WTC11 (cell line): ENCODE data around the gene CCDC149. TPM values are rescaled to one million over a fixed set of nuclear protein-coding genes. Genes with fewer than 3 reads are reported as not detected.

Experiments used
- ATAC-seq: fragments of 200-7000 bp; cut with Tn5 transposase; 2 replicates; pipeline ENCODE4 v1.10.0; 2021; ENCODE audit warnings: mild to moderate bottlenecking, moderate library complexity
- CTCF ChIA-PET: fragments of 300-600 bp; sonication (Branson Sonifier 250); formaldehyde crosslinking; loops from one replicate; lab custom pipeline; 2021; ENCODE audit warnings: antibody characterized with exemption; lab: Charles Lee
- POLR2A ChIA-PET: fragments of 350-600 bp; sonication (Branson Sonifier 250); formaldehyde crosslinking; loops from one replicate; lab custom pipeline; 2021; ENCODE audit warnings: antibody characterized with exemption; lab: Charles Lee
- DNase-seq: peaks from one replicate; pipeline ENCODE4 v3.0.0; 2021; ENCODE audit warnings: low spot score
- H3K27ac Mint-ChIP-seq: 2 replicates; pipeline ENCODE4 v1.8.0; 2021; ENCODE audit warnings: mixed read lengths
- H3K27me3 Mint-ChIP-seq: 2 replicates; pipeline ENCODE4 v1.8.0; 2021; ENCODE audit warnings: low read depth, mild to moderate bottlenecking, moderate library complexity, mixed read lengths
- H3K36me3 Mint-ChIP-seq: 2 replicates; pipeline ENCODE4 v1.8.0; 2021; ENCODE audit warnings: mixed read lengths
- H3K4me1 Mint-ChIP-seq: 2 replicates; pipeline ENCODE4 v1.8.0; 2022; ENCODE audit warnings: mixed read lengths
- H3K4me3 Mint-ChIP-seq: 2 replicates; pipeline ENCODE4 v1.8.0; 2021; ENCODE audit warnings: mild to moderate bottlenecking, moderate library complexity, mixed read lengths
- H3K9me3 Mint-ChIP-seq: 2 replicates; pipeline ENCODE4 v1.8.0; 2021; ENCODE audit warnings: mixed read lengths
- ATF1 ChIP-seq: sonication (generic); formaldehyde crosslinking; IDR thresholded peaks from 2 replicates; pipeline ENCODE4 v1.8.1; 2023; ENCODE audit warnings: mild to moderate bottlenecking, moderate library complexity, missing genetic modification reagents
- ATF2 ChIP-seq: sonication (generic); formaldehyde crosslinking; IDR thresholded peaks from 2 replicates; pipeline ENCODE4 v1.8.1; 2022; ENCODE audit warnings: low read depth, missing genetic modification reagents, borderline replicate concordance
- CDX4 ChIP-seq: fragments of 250-450 bp; sonication (Bioruptor Pico); IDR thresholded peaks from 2 replicates; pipeline ENCODE4 v1.9.0; 2021; ENCODE audit warnings: moderate library complexity, mild to moderate bottlenecking, inconsistent platforms, borderline replicate concordance
- CREM ChIP-seq: sonication (generic); formaldehyde crosslinking; IDR thresholded peaks from 2 replicates; pipeline ENCODE4 v1.8.1; 2022; ENCODE audit warnings: mild to moderate bottlenecking, missing genetic modification reagents, moderate library complexity
- E2F5 ChIP-seq: sonication (generic); formaldehyde crosslinking; IDR thresholded peaks from 2 replicates; pipeline ENCODE4 v1.8.1; 2022; ENCODE audit warnings: mild to moderate bottlenecking, moderate library complexity, missing genetic modification reagents
- ELF4 ChIP-seq: sonication (generic); formaldehyde crosslinking; IDR thresholded peaks from 2 replicates; pipeline ENCODE4 v1.8.1; 2022; ENCODE audit warnings: low read depth, mild to moderate bottlenecking, moderate library complexity, missing genetic modification reagents
- ETV6 ChIP-seq: sonication (generic); formaldehyde crosslinking; IDR thresholded peaks from 2 replicates; pipeline ENCODE4 v1.8.1; 2022; ENCODE audit warnings: mild to moderate bottlenecking, missing genetic modification reagents
- JUN ChIP-seq: sonication (generic); formaldehyde crosslinking; IDR thresholded peaks from 2 replicates; pipeline ENCODE4 v1.8.0; 2023; ENCODE audit warnings: mild to moderate bottlenecking, missing genetic modification reagents
- NFATC4 ChIP-seq: fragments of 250-450 bp; sonication (Bioruptor Pico); IDR thresholded peaks from 2 replicates; pipeline ENCODE4 v1.9.0; 2021; ENCODE audit warnings: mild to moderate bottlenecking
- NR1H2 ChIP-seq: sonication (generic); formaldehyde crosslinking; IDR thresholded peaks from 2 replicates; pipeline ENCODE4 v1.9.0; 2021; ENCODE audit warnings: mild to moderate bottlenecking, moderate library complexity, missing genetic modification reagents
- OVOL2 ChIP-seq: fragments of 250-450 bp; sonication (Bioruptor Pico); IDR thresholded peaks from 2 replicates; pipeline ENCODE4 v1.9.0; 2021; ENCODE audit warnings: mild to moderate bottlenecking, borderline replicate concordance
- RELA ChIP-seq: sonication (generic); formaldehyde crosslinking; IDR thresholded peaks from 2 replicates; pipeline ENCODE4 v1.8.1; 2022; ENCODE audit warnings: missing genetic modification reagents, mild to moderate bottlenecking, borderline replicate concordance
- SOX15 ChIP-seq: fragments of 250-450 bp; sonication (Bioruptor Pico); IDR thresholded peaks from 2 replicates; pipeline ENCODE4 v1.9.0; 2021; ENCODE audit warnings: mild to moderate bottlenecking
- TCF7 ChIP-seq: sonication (generic); formaldehyde crosslinking; IDR thresholded peaks from 2 replicates; pipeline ENCODE4 v1.8.0; 2022; ENCODE audit warnings: mild to moderate bottlenecking, low read depth, missing genetic modification reagents, moderate library complexity
- TEAD4 ChIP-seq: sonication (generic); formaldehyde crosslinking; IDR thresholded peaks from 2 replicates; pipeline ENCODE4 v1.8.0; 2022; ENCODE audit warnings: mild to moderate bottlenecking, missing genetic modification reagents
- TP53 ChIP-seq: sonication (generic); formaldehyde crosslinking; IDR thresholded peaks from 2 replicates; pipeline ENCODE4 v1.8.1; 2023; ENCODE audit warnings: mild to moderate bottlenecking, missing genetic modification reagents
- ZBTB21 ChIP-seq: sonication (generic); formaldehyde crosslinking; IDR thresholded peaks from 2 replicates; pipeline ENCODE4 v1.8.1; 2023; ENCODE audit warnings: mild to moderate bottlenecking, missing genetic modification reagents, borderline replicate concordance
- ZNF121 ChIP-seq: sonication (generic); formaldehyde crosslinking; IDR thresholded peaks from 2 replicates; pipeline ENCODE4 v1.8.0; 2023; ENCODE audit warnings: missing genetic modification reagents
- ZNF232 ChIP-seq: sonication (generic); formaldehyde crosslinking; IDR thresholded peaks from 2 replicates; pipeline ENCODE4 v1.8.0; 2022; ENCODE audit warnings: mild to moderate bottlenecking, missing genetic modification reagents
- ZNF263 ChIP-seq: sonication (generic); formaldehyde crosslinking; IDR thresholded peaks from 2 replicates; pipeline ENCODE4 v1.8.1; 2022; ENCODE audit warnings: low read depth, mild to moderate bottlenecking, moderate library complexity, missing genetic modification reagents
- ZNF317 ChIP-seq: sonication (generic); formaldehyde crosslinking; IDR thresholded peaks from 2 replicates; pipeline ENCODE4 v1.8.1; 2023; ENCODE audit warnings: low read depth, mild to moderate bottlenecking, moderate library complexity, missing genetic modification reagents, borderline replicate concordance
- total RNA-seq: library from RNA; stranded (reverse); gene quantifications from 3 replicates; pipeline ENCODE4 v1.2.3, GENCODE V29; 2021
- TF ChIP-seq, protein P1 (sequence below): sonication (generic); formaldehyde crosslinking; IDR thresholded peaks from 2 replicates; pipeline ENCODE4 v1.8.1; 2023; ENCODE audit warnings: mild to moderate bottlenecking, moderate library complexity, missing genetic modification reagents
- TF ChIP-seq, protein P2 (sequence below): sonication (generic); formaldehyde crosslinking; IDR thresholded peaks from 2 replicates; pipeline ENCODE4 v1.8.1; 2023; ENCODE audit warnings: mild to moderate bottlenecking, missing genetic modification reagents
- TF ChIP-seq, protein P3 (sequence below): sonication (generic); formaldehyde crosslinking; IDR thresholded peaks from 2 replicates; pipeline ENCODE4 v1.8.1; 2023; ENCODE audit warnings: mild to moderate bottlenecking, missing genetic modification reagents, borderline replicate concordance

The CCDC149 gene
- total RNA-seq, 1 experiment from 2014 or later: 3.9 TPM

DNA sequence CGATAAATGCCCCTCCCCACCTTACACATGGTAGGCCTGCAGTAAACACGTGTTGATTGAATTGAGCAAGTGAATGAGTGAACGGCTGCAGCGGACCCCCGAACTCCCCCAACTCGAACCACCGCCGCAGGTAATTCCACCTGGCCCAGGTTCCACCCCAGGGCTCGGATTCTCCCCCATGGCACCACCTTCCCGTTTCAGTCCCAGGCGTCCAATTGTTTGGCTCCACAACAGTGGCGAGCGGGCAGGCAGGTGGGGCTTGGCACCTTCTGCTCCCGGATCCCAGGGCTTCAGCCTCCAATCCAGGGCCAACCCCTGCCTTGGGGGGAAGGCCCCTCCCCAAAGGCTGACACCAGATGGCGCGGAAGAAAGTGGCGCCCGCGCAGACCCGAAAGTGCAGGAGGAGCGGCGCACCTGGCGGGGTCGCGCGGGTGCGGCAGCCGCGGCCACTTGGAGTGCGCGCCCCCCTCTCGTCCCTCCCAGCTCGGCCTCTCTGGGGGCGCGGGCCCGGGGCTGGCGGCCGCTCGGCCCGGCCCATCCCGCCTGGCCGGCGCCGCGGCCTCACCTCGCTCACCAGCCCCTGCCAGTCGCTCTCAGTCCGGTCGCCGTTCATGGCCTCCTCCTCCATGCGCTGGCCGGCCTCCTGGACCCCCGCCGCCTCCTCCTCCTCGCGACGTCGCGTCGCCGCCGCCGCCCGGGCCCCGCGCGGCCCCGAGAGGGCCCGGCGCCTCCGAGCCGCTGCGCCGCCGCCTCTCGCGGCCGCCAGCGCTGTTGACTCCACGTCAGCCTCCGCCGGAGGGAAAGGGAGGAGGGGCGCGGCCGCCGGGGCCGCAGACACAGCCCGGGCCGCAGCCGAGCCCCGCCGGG, at the start of gene CCDC149 (continued):
- TF ChIP-seq CDX4 (CRISPR knock-in tag): no peak
- no peak for TF ChIP-seq SOX15 (CRISPR knock-in tag)
- TF ChIP-seq ZNF263: no peak
- TF ChIP-seq, protein P1, sequence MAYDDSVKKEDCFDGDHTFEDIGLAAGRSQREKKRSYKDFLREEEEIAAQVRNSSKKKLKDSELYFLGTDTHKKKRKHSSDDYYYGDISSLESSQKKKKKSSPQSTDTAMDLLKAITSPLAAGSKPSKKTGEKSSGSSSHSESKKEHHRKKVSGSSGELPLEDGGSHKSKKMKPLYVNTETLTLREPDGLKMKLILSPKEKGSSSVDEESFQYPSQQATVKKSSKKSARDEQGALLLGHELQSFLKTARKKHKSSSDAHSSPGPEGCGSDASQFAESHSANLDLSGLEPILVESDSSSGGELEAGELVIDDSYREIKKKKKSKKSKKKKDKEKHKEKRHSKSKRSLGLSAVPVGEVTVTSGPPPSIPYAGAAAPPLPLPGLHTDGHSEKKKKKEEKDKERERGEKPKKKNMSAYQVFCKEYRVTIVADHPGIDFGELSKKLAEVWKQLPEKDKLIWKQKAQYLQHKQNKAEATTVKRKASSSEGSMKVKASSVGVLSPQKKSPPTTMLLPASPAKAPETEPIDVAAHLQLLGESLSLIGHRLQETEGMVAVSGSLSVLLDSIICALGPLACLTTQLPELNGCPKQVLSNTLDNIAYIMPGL (CRISPR knock-in tag): peak; percentile 37; the same call in 1 of the 2 replicates
- 0 out of 2 replicates have a peak, but pooled peaks have one; percentile 20 for TF ChIP-seq RELA (CRISPR knock-in tag)
- no peak for TF ChIP-seq ATF2 (CRISPR knock-in tag)
- TF ChIP-seq ZNF232 (CRISPR knock-in tag): peak; percentile 95
- no peak for TF ChIP-seq ELF4 (CRISPR knock-in tag)
- TF ChIP-seq TCF7 (CRISPR knock-in tag): no peak; the same call in 1 of the 2 replicates
- TF ChIP-seq NR1H2 (CRISPR knock-in tag): no peak
- TF ChIP-seq NFATC4: no peak
- no peak for TF ChIP-seq ATF1
- TF ChIP-seq ETV6 (CRISPR knock-in tag): peak; percentile 74
- peak; percentile 89 for TF ChIP-seq E2F5 (CRISPR knock-in tag)
- TF ChIP-seq TEAD4 (CRISPR knock-in tag): peak; percentile 18; the same call in 1 of the 2 replicates
- no peak for TF ChIP-seq CREM
- TF ChIP-seq ZNF121: no peak
- 0 out of 2 replicates have a peak, but pooled peaks have one; percentile 31 for TF ChIP-seq JUN (CRISPR knock-in tag)

DNA sequence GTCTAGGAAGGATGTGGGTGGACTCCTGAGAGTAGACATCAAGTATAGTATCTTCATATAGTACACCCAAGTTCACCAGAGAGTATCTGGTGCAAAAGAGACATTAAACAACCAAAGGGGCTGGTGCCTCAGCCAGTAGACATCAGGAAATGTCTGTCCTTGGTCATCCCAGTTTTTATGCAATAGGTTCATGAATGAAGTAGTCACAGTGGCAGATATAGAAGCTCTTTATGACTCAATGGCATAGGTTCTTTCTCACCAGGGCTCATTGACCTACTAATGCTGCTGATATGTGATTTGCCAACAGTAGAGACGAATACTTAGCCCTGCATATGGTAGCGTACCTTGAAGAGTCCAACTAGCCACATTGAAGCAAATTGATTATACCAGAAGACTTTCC, 45.0 kb upstream of the CCDC149 start:
- POLR2A ChIA-PET: no interaction called here
- H3K27me3 Mint-ChIP-seq: no peaks in the 10 kb centered on the region
- CTCF ChIA-PET: no interaction called here
- TF ChIP-seq ZBTB21 (CRISPR knock-in tag) (no peak), ZNF317 (no peak), OVOL2 (CRISPR knock-in tag) (no peak), TP53 (no peak)
- TF ChIP-seq, protein P2, sequence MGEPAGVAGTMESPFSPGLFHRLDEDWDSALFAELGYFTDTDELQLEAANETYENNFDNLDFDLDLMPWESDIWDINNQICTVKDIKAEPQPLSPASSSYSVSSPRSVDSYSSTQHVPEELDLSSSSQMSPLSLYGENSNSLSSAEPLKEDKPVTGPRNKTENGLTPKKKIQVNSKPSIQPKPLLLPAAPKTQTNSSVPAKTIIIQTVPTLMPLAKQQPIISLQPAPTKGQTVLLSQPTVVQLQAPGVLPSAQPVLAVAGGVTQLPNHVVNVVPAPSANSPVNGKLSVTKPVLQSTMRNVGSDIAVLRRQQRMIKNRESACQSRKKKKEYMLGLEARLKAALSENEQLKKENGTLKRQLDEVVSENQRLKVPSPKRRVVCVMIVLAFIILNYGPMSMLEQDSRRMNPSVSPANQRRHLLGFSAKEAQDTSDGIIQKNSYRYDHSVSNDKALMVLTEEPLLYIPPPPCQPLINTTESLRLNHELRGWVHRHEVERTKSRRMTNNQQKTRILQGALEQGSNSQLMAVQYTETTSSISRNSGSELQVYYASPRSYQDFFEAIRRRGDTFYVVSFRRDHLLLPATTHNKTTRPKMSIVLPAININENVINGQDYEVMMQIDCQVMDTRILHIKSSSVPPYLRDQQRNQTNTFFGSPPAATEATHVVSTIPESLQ (CRISPR knock-in tag): no peak
- TF ChIP-seq, protein P3, sequence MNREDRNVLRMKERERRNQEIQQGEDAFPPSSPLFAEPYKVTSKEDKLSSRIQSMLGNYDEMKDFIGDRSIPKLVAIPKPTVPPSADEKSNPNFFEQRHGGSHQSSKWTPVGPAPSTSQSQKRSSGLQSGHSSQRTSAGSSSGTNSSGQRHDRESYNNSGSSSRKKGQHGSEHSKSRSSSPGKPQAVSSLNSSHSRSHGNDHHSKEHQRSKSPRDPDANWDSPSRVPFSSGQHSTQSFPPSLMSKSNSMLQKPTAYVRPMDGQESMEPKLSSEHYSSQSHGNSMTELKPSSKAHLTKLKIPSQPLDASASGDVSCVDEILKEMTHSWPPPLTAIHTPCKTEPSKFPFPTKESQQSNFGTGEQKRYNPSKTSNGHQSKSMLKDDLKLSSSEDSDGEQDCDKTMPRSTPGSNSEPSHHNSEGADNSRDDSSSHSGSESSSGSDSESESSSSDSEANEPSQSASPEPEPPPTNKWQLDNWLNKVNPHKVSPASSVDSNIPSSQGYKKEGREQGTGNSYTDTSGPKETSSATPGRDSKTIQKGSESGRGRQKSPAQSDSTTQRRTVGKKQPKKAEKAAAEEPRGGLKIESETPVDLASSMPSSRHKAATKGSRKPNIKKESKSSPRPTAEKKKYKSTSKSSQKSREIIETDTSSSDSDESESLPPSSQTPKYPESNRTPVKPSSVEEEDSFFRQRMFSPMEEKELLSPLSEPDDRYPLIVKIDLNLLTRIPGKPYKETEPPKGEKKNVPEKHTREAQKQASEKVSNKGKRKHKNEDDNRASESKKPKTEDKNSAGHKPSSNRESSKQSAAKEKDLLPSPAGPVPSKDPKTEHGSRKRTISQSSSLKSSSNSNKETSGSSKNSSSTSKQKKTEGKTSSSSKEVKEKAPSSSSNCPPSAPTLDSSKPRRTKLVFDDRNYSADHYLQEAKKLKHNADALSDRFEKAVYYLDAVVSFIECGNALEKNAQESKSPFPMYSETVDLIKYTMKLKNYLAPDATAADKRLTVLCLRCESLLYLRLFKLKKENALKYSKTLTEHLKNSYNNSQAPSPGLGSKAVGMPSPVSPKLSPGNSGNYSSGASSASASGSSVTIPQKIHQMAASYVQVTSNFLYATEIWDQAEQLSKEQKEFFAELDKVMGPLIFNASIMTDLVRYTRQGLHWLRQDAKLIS (CRISPR knock-in tag): no peak

More for the DNA sequence above, 45.0 kb upstream of the CCDC149 start:
- H3K36me3 Mint-ChIP-seq: no peaks in the 10 kb centered on the region
- H3K4me3 Mint-ChIP-seq: no peak overlapping the region
- H3K9me3 Mint-ChIP-seq: peaks cover 9% of the 10 kb centered on the region
- DNase-seq (no peak), ATAC-seq (no peak)
- H3K4me1 Mint-ChIP-seq: peaks cover 9% of the 10 kb centered on the region
- H3K27ac Mint-ChIP-seq: no peak overlapping the region
